Measurements from ENCODE around the gene CACNA1C.

CACNA1C gene

GRCh38 chr12:2014231-2014630, 38.6 kb upstream of the CACNA1C start:
- no peaks in the 10 kb centered on the region for H3K27me3 ChIP-seq (ENCODE audit: insufficient read depth, low read depth)
- H3K27ac ChIP-seq: no peak overlapping the region
- no peak overlapping the region for H3K4me3 ChIP-seq (IDR thresholded peaks at IDR 0.05; ENCODE audit: insufficient read depth, low read depth, low read length)
- no peaks in the 10 kb centered on the region for H3K36me3 ChIP-seq (ENCODE audit: insufficient read depth)
- H4K20me1 ChIP-seq (ENCODE audit: insufficient read depth): no peaks in the 10 kb centered on the region
- no peaks in the 10 kb centered on the region for H3K4me1 ChIP-seq (ENCODE audit: low read depth, poor library complexity, severe bottlenecking)
- TF ChIP-seq CTCF (conservative IDR thresholded peaks at IDR 0.05; ENCODE audit: low read depth, low read length): no peak
- H2AFZ ChIP-seq (ENCODE audit: low read depth): no peak overlapping the region
- H3K79me2 ChIP-seq (ENCODE audit: insufficient read depth, low read depth): no peaks in the 10 kb centered on the region
- H3K9ac ChIP-seq: no peak overlapping the region
- H3K4me2 ChIP-seq: no peak overlapping the region

GRCh38 chr12:2016862-2017545, 35.8 kb upstream of the CACNA1C start:
- no peak overlapping the region for H3K9ac ChIP-seq
- H3K79me2 ChIP-seq (ENCODE audit: insufficient read depth, low read depth): no peaks in the 10 kb centered on the region
- H3K36me3 ChIP-seq (ENCODE audit: insufficient read depth): no peaks in the 10 kb centered on the region
- H3K27ac ChIP-seq: no peak overlapping the region
- H2AFZ ChIP-seq (ENCODE audit: low read depth): no peak overlapping the region
- no peaks in the 10 kb centered on the region for H3K4me1 ChIP-seq (ENCODE audit: low read depth, poor library complexity, severe bottlenecking)
- H3K4me2 ChIP-seq: no peak overlapping the region
- no peaks in the 10 kb centered on the region for H4K20me1 ChIP-seq (ENCODE audit: insufficient read depth)
- no peak overlapping the region for H3K4me3 ChIP-seq (IDR thresholded peaks at IDR 0.05; ENCODE audit: insufficient read depth, low read depth, low read length)
- TF ChIP-seq CTCF (conservative IDR thresholded peaks at IDR 0.05; ENCODE audit: low read depth, low read length): no peak
- H3K27me3 ChIP-seq (ENCODE audit: insufficient read depth, low read depth): no peaks in the 10 kb centered on the region

GRCh38 chr12:2017546-2018337, 35.0 kb upstream of the CACNA1C start:
- Histone ChIP-seq H3K4me3 (IDR thresholded peaks at IDR 0.05; ENCODE audit: insufficient read depth, low read depth, low read length) (no peak overlapping the region), H4K20me1 (ENCODE audit: insufficient read depth) (no peaks in the 10 kb centered on the region), H3K4me1 (ENCODE audit: low read depth, poor library complexity, severe bottlenecking) (no peaks in the 10 kb centered on the region), H3K79me2 (ENCODE audit: insufficient read depth, low read depth) (no peaks in the 10 kb centered on the region), H3K27ac (no peak overlapping the region), H3K36me3 (ENCODE audit: insufficient read depth) (no peaks in the 10 kb centered on the region), H3K27me3 (ENCODE audit: insufficient read depth, low read depth) (no peaks in the 10 kb centered on the region), H3K9ac (no peak overlapping the region), H3K4me2 (no peak overlapping the region), H2AFZ (ENCODE audit: low read depth) (no peak overlapping the region)
- TF ChIP-seq CTCF (conservative IDR thresholded peaks at IDR 0.05; ENCODE audit: low read depth, low read length): no peak

GRCh38 chr12:2018391-2018790, 34.4 kb upstream of the CACNA1C start:
- Histone ChIP-seq H3K79me2 (ENCODE audit: insufficient read depth, low read depth) (no peaks in the 10 kb centered on the region), H3K27me3 (ENCODE audit: insufficient read depth, low read depth) (no peaks in the 10 kb centered on the region), H3K36me3 (ENCODE audit: insufficient read depth) (no peaks in the 10 kb centered on the region), H3K27ac (no peak overlapping the region), H3K4me2 (no peak overlapping the region), H2AFZ (ENCODE audit: low read depth) (no peak overlapping the region), H3K4me3 (IDR thresholded peaks at IDR 0.05; ENCODE audit: insufficient read depth, low read depth, low read length) (no peak overlapping the region), H3K4me1 (ENCODE audit: low read depth, poor library complexity, severe bottlenecking) (no peaks in the 10 kb centered on the region), H3K9ac (no peak overlapping the region), H4K20me1 (ENCODE audit: insufficient read depth) (no peaks in the 10 kb centered on the region)
- no peak for TF ChIP-seq CTCF (conservative IDR thresholded peaks at IDR 0.05; ENCODE audit: low read depth, low read length)
